ENCODE measurements around the gene LZIC. TPM values are rescaled to one million over a fixed set of nuclear protein-coding genes. Genes with fewer than 3 reads are reported as not detected.

The LZIC gene
- total RNA-seq, 1 experiment from 2014 or later: 32.5 TPM

DNA sequence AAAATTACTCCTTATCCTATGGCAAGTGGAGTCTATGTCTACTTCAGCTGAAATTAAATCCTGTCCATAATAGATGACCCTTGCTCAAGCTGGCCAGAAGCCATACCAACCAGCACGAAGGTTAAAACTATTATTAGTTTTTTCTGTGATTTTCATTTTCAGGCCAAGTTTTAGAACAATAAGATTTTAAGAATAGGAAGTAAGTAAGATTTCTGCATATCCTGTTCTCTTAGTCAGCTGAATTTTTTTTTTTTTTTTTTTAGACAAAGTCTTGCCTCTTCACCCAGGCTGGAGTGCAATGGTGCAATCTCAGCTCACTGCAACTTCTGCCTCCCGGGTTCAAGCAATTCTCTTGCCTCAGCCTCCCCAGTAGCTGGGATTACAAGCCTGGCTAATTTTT lies 47.8 kb upstream of the LZIC start:
- Histone ChIP-seq H3K36me3 (ENCODE audit: low read depth, low read length) (no peaks in the 10 kb centered on the region), H3K27me3 (ENCODE audit: low read length) (no peaks in the 10 kb centered on the region), H3K9ac (ENCODE audit: low read length) (no peak overlapping the region), H3K27ac (ENCODE audit: low read length) (no peak overlapping the region), H3F3A (ENCODE audit: low read length, unreplicated experiment) (no peaks in the 10 kb centered on the region), H3K9me3 (ENCODE audit: low read length) (no peaks in the 10 kb centered on the region), H4K20me1 (ENCODE audit: low read length) (no peaks in the 10 kb centered on the region), H2AFZ (ENCODE audit: low read length) (no peak overlapping the region), H3K4me1 (ENCODE audit: insufficient read depth, low read length) (no peaks in the 10 kb centered on the region), H3K4me2 (ENCODE audit: low read length) (no peak overlapping the region), H3K79me2 (ENCODE audit: low read length) (no peaks in the 10 kb centered on the region), H3K4me3 (ENCODE audit: low read length) (no peak overlapping the region), H3K9me2 (replicated peaks; ENCODE audit: low read length) (no peaks in the 10 kb centered on the region)
- no peak for DNase-seq
- ChIA-PET CTCF (no interaction called here), POLR2A (ENCODE audit: unreplicated experiment) (no interaction called here)
- TF ChIP-seq EZH2phosphoT487 (IDR thresholded peaks at IDR 0.05; ENCODE audit: borderline replicate concordance, low read length) (no peak), EZH2 (IDR thresholded peaks at IDR 0.05; ENCODE audit: low read length, unreplicated experiment) (no peak)
- TF ChIP-seq, protein P1, sequence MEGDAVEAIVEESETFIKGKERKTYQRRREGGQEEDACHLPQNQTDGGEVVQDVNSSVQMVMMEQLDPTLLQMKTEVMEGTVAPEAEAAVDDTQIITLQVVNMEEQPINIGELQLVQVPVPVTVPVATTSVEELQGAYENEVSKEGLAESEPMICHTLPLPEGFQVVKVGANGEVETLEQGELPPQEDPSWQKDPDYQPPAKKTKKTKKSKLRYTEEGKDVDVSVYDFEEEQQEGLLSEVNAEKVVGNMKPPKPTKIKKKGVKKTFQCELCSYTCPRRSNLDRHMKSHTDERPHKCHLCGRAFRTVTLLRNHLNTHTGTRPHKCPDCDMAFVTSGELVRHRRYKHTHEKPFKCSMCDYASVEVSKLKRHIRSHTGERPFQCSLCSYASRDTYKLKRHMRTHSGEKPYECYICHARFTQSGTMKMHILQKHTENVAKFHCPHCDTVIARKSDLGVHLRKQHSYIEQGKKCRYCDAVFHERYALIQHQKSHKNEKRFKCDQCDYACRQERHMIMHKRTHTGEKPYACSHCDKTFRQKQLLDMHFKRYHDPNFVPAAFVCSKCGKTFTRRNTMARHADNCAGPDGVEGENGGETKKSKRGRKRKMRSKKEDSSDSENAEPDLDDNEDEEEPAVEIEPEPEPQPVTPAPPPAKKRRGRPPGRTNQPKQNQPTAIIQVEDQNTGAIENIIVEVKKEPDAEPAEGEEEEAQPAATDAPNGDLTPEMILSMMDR (conservative IDR thresholded peaks at IDR 0.05; ENCODE audit: low read depth, low read length): no peak
- peak; percentile 27 for ATAC-seq
- no TSS peak for BruUV-seq (replicated peaks)
- intact Hi-C loops (cut with micrococcal nuclease): no loop called here

DNA sequence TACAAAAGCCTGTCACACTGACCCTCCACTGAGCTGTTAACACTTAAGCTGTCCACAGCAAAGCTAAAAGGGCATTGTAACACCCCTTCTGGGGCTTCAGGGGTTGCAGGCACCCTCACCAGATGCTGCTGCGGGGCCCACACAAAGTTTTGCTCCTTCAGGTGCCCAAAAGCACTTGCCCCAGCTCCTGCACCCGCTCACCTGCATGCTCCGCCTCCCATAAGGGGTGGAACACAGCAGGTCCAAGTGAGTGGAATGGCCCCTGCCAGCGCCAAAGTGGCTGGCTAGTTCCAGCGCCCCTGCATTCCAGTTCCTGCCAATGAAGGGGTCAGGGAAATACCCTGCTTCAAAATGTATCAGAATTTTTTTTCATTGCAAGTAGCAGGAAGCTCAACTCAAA lies 46.6 kb upstream of the LZIC start:
- no peak overlapping the region for H3K4me3 ChIP-seq (ENCODE audit: low read length)
- H3K4me2 ChIP-seq (ENCODE audit: low read length): no peak overlapping the region
- no peak overlapping the region for H2AFZ ChIP-seq (ENCODE audit: low read length)
- no peaks in the 10 kb centered on the region for H3K27me3 ChIP-seq (ENCODE audit: low read length)
- H3K4me1 ChIP-seq (ENCODE audit: insufficient read depth, low read length): no peaks in the 10 kb centered on the region
- intact Hi-C loops (cut with micrococcal nuclease): no loop called here
- no peaks in the 10 kb centered on the region for H3K9me3 ChIP-seq (ENCODE audit: low read length)
- H3K9ac ChIP-seq (ENCODE audit: low read length): no peak overlapping the region
- no peaks in the 10 kb centered on the region for H3K79me2 ChIP-seq (ENCODE audit: low read length)
- H3K9me2 ChIP-seq (replicated peaks; ENCODE audit: low read length): no peaks in the 10 kb centered on the region
- no TSS peak for BruUV-seq (replicated peaks)
- ATAC-seq: no peak
- CTCF ChIA-PET: no interaction called here
- no peak overlapping the region for H3K27ac ChIP-seq (ENCODE audit: low read length)
- H3K36me3 ChIP-seq (ENCODE audit: low read depth, low read length): no peaks in the 10 kb centered on the region
- POLR2A ChIA-PET (ENCODE audit: unreplicated experiment): no interaction called here
- TF ChIP-seq EZH2 (IDR thresholded peaks at IDR 0.05; ENCODE audit: low read length, unreplicated experiment) (no peak), EZH2phosphoT487 (IDR thresholded peaks at IDR 0.05; ENCODE audit: borderline replicate concordance, low read length) (no peak)
- TF ChIP-seq, protein P1 (conservative IDR thresholded peaks at IDR 0.05; ENCODE audit: low read depth, low read length): no peak
- no peaks in the 10 kb centered on the region for H4K20me1 ChIP-seq (ENCODE audit: low read length)
- H3F3A ChIP-seq (ENCODE audit: low read length, unreplicated experiment): no peaks in the 10 kb centered on the region
- DNase-seq: no peak

DNA sequence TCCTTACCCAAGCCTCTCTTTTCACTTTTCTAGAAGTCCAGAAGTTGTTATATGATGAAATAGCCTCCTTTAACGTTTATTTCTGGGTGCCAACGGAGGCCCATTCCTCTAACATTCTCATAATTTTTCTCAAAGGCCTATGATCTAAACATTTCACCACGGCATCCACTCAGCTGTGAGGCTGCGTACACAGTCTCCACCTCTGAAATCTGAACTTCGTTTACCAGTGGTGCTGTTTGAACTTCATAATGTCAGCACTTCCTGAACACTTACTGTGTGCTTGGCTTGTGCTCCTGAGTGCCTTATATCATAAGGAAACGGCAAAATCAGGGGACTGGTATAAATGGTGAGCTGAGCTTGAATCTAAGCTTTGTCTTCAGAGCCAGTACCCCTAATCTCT lies 41.8 kb upstream of the LZIC start:
- no peak for DNase-seq
- BruUV-seq (replicated peaks): no TSS peak
- no peak overlapping the region for H3K27ac ChIP-seq (ENCODE audit: low read length)
- H3K9ac ChIP-seq (ENCODE audit: low read length): no peak overlapping the region
- POLR2A ChIA-PET (ENCODE audit: unreplicated experiment): no interaction called here
- H3K4me2 ChIP-seq (ENCODE audit: low read length): no peak overlapping the region
- intact Hi-C loops (cut with micrococcal nuclease): no loop called here
- no peaks in the 10 kb centered on the region for H4K20me1 ChIP-seq (ENCODE audit: low read length)
- H2AFZ ChIP-seq (ENCODE audit: low read length): no peak overlapping the region
- no peak for TF ChIP-seq EZH2phosphoT487 (IDR thresholded peaks at IDR 0.05; ENCODE audit: borderline replicate concordance, low read length)
- TF ChIP-seq, protein P1 (conservative IDR thresholded peaks at IDR 0.05; ENCODE audit: low read depth, low read length): no peak
- CTCF ChIA-PET: no interaction called here
- H3K36me3 ChIP-seq (ENCODE audit: low read depth, low read length): no peaks in the 10 kb centered on the region
- ATAC-seq: no peak
- no peaks in the 10 kb centered on the region for H3K9me2 ChIP-seq (replicated peaks; ENCODE audit: low read length)
- no peaks in the 10 kb centered on the region for H3K4me1 ChIP-seq (ENCODE audit: insufficient read depth, low read length)
- H3K27me3 ChIP-seq (ENCODE audit: low read length): no peaks in the 10 kb centered on the region
- H3K79me2 ChIP-seq (ENCODE audit: low read length): no peaks in the 10 kb centered on the region
- H3F3A ChIP-seq (ENCODE audit: low read length, unreplicated experiment): no peaks in the 10 kb centered on the region
- H3K4me3 ChIP-seq (ENCODE audit: low read length): no peak overlapping the region
- no peaks in the 10 kb centered on the region for H3K9me3 ChIP-seq (ENCODE audit: low read length)
